GM18499 (cell line): Measurements from ENCODE around the gene AGBL4.
"Not testable (repeated sequence)": the region's sequence is repeated elsewhere in the genome, so short reads cannot be mapped to it uniquely, and the experiment has no call there.

Experiments
- ATAC-seq: cut with Tn5 transposase; IDR thresholded peaks from one replicate; pipeline ENCODE4 v1.9.1; 2021; ENCODE audit warnings: moderate number of reproducible peaks; ENCODE audit not compliant: insufficient read depth, unreplicated experiment

AGBL4 gene

GRCh38 chr1:49060766-49061165 is 963.0 kb downstream of the AGBL4 start:
- ATAC-seq = no peak

GRCh38 chr1:49059087-49059486 is 964.7 kb downstream of the AGBL4 start:
- no peak for ATAC-seq

- ATAC-seq = no peak
Observed at GRCh38 chr1:49052102-49052501, 971.7 kb downstream of the AGBL4 start.

GRCh38 chr1:49051647-49052046 is 972.1 kb downstream of the AGBL4 start:
- ATAC-seq = no peak

GRCh38 chr1:49050041-49050440 is 973.7 kb downstream of the AGBL4 start:
- no peak for ATAC-seq

GRCh38 chr1:49048188-49048587 is 975.6 kb downstream of the AGBL4 start:
- ATAC-seq = no peak

- ATAC-seq = no peak
Observed at GRCh38 chr1:49046305-49046704, 977.4 kb downstream of the AGBL4 start.

- ATAC-seq = no peak
Observed at GRCh38 chr1:49045371-49045770, 978.4 kb downstream of the AGBL4 start.

GRCh38 chr1:49036700-49037099 is 987.1 kb downstream of the AGBL4 start:
- no peak for ATAC-seq

GRCh38 chr1:49028396-49028795 is 995.4 kb downstream of the AGBL4 start:
- no peak for ATAC-seq

- ATAC-seq = no peak
Observed at GRCh38 chr1:49026230-49026811, 997.4 kb downstream of the AGBL4 start.

GRCh38 chr1:49016030-49016977 is 1007.5 kb downstream of the AGBL4 start:
- ATAC-seq = no peak

GRCh38 chr1:49013079-49013478 is 1010.7 kb downstream of the AGBL4 start:
- ATAC-seq = no peak

GRCh38 chr1:49002981-49003380 is 1020.8 kb downstream of the AGBL4 start:
- not testable (repeated sequence) for ATAC-seq

GRCh38 chr1:48999321-48999720 is 1024.4 kb downstream of the AGBL4 start:
- ATAC-seq = no peak

GRCh38 chr1:48996311-48996710 is 1027.4 kb downstream of the AGBL4 start:
- no peak for ATAC-seq

GRCh38 chr1:48988633-48989197 is 1035.0 kb downstream of the AGBL4 start:
- no peak for ATAC-seq

- ATAC-seq = no peak
Observed at GRCh38 chr1:48979940-48980339, 1043.8 kb downstream of the AGBL4 start.

- no peak for ATAC-seq
Observed at GRCh38 chr1:48978413-48978812, 1045.3 kb downstream of the AGBL4 start.

- ATAC-seq = no peak
Observed at GRCh38 chr1:48977273-48977672, 1046.5 kb downstream of the AGBL4 start.

- ATAC-seq = no peak
Observed at GRCh38 chr1:48969971-48970370, 1053.8 kb downstream of the AGBL4 start.
